Mucosa of gallbladder (tissue), 1 donor: ENCODE measurements around the gene AQP12A. TPM values are rescaled to one million over a fixed set of nuclear protein-coding genes. Genes with fewer than 3 reads are reported as not detected.

ENCODE experiments used
- DNase-seq: peaks from one replicate; pipeline ENCODE4 v3.0.0-alpha.2; 2020; ENCODE audit warnings: low spot score
- total RNA-seq: library from RNA; stranded (reverse); gene quantifications from one replicate; pipeline ENCODE4 v1.2.1, GENCODE V29; 2021
- donor health status: DM: no; HTN: no; CAD: no.

Gene AQP12A
- total RNA-seq, 1 donor from 2014 or later = not detected

DNA sequence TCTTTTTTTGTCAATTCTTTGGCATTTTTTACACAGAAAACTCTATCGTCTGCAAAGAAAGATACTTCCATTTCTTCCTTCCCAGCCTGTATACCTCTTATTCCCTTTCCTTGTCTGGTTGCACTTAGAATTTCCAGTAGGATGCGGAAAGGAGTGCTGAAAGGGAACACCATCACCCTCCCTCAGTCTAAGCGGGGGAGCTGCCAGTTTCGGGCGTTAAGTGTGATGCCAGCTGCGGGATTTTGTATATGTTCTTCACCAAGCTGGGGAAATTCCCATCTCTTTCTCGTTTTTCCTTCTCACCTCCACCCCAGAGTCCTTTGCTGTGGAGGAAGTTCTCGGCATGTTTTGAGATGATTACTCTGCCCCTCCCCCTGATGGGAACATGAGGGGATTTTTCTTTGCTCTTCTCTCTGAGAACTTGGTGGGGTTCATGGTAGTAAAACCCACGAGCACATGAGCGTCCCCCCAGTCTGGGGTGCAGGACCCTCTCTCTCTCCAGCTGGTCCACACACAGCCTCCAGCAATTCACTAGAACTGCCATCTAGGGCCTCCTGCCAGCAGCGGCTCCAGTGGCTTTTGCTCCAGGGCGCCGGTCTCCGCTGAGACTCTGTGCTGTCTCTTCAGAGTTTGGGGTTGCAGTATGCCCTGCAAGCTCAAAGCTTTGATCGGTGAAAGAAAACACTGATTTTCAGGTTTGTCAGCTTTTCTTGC is 15.5 kb downstream of the AQP12A start:
- no peak for DNase-seq

DNA sequence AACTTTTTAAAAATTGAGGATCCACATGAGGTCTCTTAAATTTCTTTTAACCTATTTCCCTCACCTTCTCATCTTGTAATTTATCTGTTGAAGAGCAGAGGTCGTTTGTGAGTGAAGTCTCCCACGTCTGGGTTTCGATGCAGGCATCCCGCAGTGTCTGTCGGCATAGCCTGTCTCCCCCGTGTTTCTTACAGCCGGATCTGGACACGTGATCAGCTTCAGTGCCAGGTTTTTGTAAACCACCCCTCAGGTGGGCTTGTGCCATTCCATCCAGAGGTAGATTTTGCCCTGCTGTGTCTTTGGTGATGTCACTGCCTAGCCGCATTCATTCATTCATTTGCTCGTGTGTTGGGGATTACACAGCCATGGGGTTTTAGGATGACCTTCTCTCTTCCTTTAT is 16.2 kb downstream of the AQP12A start:
- no peak for DNase-seq

DNA sequence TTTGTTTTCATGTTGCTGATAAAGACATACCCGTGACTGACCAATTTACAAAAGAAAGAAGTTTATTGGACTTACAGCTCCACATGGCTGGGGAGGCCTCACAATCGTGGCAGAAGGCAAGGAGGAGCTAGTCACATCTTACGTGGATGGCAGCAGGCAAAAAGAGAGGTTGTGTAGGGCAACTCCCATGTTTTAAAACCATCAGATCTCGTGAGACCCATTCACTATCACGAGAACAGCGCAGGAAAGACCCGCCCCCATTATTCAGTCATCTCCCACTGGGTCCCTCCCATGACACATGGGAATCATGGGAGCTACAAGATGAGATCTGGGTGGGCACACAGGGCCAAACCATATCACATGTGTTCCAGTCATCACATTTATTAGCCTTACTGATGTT is 16.8 kb downstream of the AQP12A start:
- DNase-seq = no peak

DNA sequence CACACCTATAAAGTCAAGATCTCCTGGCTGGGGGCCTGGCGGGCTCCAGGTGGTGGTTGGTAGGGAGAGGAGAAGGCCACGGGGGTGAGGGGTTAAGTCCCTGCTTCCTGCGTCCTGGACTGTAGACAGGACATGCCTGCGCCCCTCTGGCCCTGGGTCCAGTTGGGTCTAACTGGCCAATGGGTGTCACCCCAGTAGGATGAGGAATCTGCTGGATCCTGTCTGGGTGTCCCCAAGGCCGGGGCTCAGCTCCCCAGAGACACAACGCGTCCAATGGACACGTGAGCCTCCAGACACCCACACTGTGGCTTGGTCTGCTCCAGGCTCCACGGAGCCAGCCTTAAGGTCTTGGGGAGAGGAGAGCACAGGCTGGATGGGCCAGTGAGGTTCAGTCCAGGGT is 19.6 kb downstream of the AQP12A start:
- no peak for DNase-seq

DNA sequence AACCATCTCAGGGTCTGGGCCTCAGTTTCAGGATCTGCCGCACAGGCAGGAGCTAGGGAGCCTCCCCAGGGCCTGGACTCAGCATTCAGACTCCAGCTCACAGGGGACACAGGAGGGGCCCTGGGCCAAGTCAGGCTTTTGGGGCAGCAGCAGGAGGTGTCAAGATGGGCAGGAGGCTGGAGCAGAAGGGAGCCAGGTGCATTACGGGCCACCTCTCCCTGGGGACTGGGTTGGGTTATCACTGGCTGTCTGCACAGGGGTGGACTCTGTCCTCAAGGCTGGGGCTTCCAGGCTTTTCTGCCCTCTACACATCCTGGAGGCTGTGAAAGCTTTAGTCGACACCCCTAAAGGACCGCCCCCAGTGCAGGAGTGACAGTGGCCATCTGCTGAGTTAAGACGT is 20.0 kb downstream of the AQP12A start:
- no peak for DNase-seq

DNA sequence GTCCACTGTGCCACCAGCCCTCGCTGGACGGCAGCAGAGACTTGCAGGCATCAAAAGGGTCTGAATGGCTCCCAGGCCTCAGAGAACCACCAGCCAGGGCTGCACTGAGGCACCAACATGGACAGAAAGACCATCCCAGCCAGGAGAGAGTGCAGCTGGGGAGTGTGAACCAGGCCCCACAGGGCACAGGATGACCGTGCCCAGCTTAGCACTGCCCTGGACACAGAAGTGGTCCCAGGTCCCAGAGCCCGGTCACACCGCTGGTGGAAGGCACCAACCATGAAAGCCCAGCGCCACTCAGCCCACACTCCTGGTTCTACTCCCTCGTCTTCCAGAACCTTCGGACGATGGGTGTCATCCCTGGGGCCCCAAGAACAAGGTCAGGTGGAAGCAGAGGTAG is 20.5 kb downstream of the AQP12A start:
- no peak for DNase-seq

DNA sequence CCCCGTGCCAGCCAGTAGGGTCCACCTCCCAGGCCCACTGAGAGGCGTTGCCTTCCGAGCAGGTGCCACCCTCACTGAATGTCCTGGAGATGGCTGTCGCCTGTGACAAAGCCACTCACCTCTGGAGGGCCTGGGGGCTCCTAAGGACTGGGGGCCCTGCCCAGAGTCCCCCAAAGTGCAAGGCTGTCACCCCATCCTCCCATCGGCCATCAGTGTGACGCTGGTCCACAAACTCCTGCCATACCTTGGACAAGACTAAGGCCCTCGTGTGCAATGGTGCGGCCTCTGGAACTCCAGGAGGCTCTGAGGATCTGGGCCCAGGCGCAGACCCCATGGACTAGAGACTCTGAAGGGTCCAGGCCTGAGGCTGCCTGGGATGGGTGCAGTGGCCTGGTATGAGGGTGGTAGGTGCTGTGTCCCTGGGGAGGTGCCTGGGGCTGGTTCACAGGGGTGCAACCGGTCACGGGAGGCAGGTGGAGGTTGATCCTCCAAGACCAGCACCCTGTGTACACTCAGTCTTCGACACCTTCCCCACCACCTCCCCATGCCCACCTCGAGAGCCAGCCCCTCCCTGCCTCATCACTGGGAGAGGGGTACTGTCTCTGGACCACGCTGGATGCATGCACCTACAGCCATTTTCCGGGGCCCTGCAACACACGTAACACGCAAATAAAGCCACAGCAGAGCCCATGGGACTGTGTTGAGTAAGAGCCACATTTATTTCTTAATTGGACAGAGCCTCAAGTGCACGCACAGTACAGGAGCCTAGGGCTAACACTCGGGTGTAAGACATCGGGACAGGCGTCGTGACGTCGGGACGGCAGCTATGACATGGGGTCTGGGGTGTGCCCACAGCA is 21.6 kb downstream of the AQP12A start:
- DNase-seq = no peak

DNA sequence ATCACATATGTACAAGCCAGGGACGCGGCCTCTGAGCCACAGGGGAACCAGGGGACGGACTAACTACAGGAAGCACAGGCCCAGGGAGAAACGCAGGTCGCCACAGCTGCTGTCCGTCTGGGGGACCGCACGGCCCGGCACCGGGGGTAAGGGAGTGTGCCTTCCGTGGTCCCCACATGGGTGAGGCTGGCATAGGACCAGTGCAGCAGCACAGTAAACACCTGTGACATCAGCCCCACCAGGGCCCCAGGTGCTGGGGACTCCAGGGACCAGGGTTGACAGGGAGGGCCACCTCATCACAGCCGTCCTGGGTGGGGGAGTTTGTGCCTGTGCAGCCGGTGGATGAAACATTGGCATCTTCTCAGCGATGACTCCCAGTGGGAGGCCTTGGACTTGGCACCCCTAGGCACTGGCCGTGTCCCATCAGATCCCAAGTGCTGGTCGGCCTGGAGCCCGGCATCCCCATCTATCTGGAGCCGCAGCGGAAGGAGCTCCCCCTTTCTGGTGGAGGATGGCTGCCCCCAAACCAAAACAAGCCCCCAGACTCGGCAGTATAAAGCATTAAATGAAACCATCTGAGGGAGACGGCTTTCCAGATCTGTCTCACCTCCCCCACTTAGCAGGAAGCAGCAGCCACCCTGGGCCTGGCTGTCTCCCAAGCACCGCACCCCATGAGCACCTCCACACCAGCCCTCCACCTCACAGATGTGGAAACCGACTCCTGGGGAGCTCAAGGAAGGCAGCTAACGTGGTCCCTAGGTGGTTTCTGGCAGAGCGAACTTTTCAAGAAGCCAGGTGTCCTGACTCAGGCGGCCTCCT is 22.5 kb downstream of the AQP12A start:
- no peak for DNase-seq

DNA sequence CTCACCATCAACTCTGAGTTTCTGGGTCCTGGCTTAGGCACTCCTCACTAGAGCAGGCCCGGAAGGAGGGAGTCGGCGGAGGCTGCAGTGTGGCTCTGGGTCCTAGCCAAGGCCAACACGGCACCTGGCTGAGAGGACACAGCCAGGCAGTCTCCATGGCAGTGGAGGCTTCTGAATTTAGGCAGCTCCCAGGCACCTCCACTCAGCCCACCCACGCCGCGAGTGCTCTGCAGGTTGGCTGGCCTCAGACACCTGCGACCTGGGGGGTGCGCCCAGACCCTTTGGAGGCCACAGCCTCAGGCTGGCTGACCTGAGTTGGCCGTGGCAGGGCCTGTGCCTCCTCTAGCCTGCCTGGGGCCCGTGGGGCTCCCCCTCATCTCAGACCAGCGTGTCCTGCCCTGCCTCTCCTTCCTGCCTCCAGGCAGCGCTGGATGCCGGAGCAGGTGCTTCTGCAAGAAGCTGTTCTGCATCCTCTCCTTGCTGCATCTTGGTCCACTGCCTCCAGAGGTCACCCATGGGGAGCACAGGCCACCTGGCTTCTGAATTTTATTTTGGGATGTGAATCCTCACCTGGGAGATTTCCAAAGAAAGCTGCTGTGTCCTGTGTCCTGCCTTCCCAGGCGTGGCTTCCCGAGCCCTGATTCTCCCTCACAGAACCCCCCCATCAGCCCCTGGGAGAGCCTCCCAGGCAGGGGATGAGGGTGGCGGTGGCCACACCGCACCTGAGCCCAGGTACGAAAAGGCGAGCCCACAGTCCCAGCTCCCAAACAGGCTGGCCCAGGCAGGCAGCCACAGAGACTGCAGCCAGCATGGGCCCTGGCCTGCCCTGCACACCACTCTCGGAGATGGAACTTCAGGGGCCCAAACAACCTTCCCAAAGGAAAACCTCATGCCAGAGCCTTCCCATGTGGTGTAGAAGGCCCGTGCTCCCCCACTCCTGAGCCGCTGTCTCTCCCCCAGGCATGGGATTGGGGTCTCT is 23.4 kb downstream of the AQP12A start:
- no peak for DNase-seq

DNA sequence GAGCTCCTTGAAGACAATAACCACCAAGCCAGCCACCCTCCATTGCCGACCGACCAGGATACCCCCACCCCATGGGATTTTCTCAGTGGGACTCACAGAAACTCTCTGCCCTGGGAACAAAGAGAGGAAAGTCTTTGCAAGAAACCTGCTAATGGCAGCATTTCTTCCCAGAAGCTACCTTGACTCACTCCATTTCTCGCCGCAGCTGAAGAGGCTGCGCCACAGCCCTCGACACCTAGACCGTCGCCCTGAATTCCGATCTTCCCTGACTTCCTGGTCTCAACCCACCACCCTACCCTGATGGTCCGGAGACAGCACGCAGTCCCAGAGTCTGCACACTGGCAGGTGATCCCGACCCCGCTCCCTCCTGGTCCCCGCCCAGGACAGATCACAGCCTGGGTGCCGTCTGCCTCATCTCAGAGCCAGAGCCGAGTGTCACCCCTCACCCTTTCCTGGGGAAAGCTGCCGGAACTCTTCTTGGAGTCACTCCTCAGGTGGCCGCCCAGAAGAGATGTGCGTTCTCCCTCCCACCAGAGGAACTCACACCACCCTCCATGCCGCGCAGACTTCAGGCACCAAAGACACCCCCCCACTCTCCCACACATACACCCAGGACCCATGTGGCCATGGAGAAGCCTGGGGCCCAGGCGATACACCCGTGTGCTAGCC is 24.6 kb downstream of the AQP12A start:
- DNase-seq = no peak

DNA sequence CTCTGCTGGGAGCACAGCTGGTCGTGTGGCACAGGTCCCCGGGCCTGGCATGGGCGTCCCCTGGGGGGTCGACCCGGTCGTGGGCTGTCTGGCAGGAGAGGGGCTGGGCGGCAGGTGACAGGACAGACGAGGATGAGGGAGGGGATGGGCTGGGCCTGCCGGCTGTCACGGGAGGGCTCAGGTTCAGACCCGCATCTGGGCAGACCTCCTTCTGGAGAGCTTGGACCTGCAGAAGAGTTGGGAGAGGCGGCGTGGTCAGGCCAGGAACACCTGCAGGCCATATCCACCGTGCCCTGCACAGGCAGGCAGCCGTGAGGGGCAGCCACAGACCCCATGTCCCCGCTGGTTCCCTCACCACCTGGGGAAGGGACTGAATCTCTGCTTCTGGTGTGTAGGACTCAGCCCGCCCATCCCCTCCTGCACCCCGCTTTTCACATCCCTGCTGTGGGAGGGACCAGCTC is 25.5 kb downstream of the AQP12A start:
- DNase-seq = no peak

DNA sequence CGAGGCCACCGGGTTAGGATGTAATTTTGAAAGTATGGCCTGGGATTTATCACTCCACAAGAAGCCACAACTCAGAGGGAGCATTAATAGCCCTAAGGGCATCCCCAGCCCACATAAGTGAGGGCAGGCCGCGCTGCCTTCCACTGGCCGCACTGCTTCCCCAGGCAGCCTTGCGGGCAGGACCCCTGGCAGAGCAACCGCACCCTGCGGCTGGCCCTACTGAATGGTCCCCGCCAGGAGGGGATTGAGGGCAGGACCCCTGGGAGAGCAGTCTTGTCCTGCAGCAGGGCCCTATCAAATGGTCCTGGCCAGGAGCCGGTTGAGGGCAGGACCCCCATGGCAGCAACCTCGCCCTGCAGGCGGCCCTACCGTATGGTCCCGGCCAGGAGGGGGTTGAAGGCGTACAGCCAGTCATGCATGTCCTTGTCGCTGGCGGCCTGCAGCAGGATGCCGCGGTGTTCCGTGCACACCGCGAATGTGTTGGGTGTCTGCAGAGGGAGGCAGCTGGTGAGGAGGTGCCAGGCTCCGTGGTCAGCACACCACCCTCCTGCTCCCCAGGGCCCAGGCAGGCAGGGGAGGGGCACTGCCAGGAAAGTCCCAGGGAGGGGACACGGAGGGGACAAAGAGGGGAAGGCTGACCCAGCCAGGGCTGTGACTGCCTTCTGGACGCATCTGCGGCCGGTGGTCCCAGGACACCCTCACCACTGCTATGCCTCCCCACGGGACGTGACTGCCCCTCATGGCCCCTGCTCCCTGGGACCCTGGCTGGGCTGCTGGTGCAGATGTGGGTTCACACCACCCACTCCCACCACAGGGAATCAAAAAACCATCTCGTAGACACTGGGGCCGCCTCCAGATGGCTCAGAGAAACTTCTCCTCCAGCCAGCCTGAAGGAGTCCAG is 26.3 kb downstream of the AQP12A start:
- DNase-seq = no peak

DNA sequence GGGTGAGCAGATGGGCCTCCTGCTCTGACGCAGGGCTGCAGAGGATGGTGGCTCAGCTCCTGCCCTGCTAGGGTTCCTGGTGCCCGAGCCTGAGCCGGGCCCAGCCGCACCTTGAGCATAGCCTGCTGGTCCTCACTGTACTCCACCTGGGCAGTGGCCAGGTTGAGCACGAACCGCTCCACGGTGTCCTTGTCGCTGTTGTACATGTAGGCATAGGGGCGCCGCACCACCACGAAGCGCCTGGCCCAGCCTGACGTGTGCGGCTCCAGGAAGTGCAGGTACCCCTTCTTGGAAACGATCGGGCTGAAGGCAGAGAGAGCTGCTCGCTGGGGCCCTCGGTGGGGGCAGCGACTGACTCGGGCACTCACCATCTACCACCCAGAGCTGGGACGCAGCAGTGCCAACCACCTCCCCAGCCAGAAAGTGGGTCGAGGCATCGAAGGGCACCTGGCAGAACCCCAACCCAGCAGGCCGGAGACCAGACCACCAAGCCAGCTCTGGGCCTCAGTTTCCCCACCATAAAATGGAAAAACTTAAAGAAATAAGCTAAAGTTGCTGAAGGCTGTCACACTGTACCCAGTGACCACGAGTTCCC is 27.3 kb downstream of the AQP12A start:
- DNase-seq = no peak

DNA sequence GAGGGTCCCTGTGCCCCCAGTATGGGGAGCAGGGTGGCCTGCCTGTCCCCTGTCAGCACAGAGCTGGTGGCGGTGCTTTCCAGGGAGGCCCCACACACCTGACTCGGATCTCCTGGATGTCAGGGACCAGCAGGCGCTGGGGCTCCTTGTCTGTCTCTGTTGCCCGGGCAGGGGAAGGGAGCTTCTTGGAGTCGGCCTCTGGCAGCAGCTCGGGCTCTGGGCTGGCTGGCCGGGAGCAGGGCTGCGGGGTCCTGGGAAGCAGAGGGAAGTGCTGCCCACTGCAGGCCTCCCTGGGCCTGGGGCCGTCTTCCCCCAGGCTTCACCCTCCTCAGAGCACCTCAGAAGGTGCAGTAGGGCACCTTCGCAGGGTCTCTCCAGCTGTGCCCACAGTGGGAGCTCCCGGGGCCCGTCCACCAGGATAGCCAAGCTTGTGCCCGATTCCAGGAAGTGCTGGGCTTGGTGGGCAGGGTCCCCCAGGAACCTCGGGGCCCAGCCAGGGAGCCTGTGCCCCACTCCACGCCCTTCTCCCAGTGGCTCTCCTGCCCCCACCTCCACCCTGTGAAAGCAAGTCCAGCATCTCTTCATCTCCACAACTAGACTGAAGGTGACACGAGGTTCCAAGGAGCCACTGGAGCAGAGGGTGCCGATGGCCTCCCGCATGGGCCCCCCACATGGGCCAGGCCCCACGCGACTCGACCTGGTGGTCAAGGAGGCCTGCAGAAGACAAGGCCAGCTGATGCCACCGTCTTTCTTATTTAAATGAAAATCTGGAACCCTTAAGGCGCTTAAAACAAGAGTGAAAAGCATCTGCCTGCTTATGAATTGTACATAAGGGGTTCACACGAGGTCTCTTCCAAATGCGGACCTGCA is 28.2 kb downstream of the AQP12A start:
- no peak for DNase-seq

DNA sequence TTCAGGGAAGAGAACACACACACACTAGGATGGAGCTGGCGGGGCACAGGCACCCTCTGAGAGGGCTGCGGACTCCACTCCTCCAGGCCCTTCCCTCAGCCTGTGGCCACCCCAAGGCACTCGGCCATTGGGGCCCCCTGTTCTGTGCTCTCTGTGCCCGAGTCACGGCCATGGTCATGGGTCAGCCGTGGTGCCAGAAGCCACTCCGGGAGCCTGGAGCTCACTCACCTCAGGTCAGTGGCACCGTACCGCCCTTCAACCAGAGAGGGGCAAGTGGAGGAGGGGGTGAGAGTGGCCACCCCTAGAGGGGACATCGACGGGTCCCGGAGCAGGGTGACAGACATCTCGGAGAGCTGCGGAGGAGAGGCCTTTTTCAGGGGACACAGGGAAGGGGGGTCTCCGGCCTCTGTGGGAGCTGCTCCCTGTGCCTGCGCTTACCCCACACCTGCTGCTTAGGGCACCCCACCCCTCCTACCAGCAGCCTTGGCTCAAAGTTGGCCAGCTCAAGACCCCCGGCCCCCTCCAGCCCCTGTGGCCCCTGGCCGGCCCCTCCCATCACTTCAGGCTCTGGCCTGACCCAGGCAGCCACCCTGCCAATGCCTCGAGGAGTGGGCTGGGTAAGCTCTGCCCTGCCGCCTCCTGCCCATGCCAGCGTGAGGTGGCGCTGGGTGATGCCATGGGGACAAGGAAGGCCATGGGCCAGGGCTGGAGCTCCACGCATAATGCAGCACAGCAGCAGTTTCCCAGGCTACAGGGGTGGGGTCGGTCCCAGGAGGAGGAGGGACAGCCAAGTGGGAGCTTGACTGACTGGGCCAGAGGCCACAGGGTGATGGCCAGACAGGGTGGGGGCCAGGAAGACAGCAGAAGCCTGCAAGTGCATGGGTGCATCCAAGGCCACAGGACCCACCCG is 29.3 kb downstream of the AQP12A start:
- no peak for DNase-seq

DNA sequence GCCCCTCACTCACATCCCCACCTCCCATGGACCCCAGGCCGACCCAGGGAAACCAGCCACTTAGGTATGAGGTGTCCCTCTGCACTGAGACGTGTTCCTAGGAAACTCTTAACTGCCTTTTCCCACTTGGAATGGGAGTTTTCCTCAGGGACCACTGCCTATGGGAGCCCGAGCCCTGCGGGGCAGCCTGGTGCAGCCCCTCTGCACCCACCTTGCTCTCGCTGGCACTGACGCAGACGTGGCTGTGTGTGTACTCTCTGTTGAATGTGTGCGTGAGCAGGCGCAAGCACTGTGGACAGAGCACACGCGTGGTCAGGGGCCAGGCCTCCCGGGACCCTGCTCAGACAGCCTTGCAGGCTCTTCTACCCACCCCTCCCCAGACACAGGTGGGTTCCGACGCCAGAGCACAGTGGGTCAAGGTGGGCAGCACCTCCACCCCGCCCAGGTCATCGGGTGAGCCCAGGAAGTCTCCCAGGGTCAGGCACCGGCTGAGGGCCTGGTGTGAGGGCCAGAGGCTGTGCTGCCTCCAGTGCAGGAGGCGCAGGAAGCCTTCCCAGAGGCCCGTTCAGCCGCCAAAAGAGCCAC is 30.0 kb downstream of the AQP12A start:
- DNase-seq = no peak

DNA sequence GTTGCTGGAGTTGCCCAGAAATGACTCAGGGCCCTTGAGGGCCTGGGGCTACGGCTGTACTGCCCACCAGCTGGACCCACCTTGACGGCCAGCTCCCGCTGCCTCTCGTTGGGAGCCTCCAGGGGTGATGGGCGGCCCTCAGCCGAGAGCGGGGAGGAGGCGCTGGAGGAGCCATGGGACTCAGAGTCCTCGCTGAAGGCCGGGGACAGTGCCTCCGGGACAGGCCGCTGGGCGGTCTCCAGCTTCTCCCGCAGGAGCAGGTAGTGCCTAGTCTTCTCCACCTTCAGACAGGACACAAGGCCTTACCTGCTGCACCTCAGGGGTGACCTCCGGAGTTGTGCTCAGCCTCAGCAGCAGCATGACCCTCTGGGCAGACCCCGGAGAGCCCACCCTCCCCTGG is 30.7 kb downstream of the AQP12A start:
- no peak for DNase-seq
